ENCODE results near the gene PRSS38.
"Not testable (repeated sequence)": the region's sequence is repeated elsewhere in the genome, so short reads cannot be mapped to it uniquely, and the experiment has no call there.

The PRSS38 gene

DNA sequence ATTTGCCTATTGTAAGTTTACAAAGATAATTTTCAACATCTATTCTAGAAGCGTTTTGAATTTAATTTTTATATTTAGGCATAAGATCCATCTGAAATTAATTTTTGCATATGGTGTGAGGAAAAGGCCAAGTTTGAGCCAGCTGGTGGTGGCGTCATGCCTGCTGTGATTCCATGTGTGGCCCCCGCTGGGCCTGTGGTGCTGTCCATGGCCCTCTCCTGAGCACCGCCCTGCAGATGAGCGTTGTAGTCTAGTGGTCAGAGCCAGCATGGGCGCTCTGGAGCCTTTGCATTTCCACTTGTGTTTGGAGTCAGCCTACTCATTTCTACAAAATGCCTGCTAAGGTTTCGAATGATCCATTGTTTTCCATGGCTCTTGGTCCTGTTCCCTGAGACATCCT lies 22.7 kb downstream of the PRSS38 start:
- Histone ChIP-seq H3K36me3 (ENCODE audit: control insufficient read depth, low read depth, low read length) (no peaks in the 10 kb centered on the region), H3K4me1 (ENCODE audit: control insufficient read depth, low read depth, low read length) (no peaks in the 10 kb centered on the region), H3K4me3 (ENCODE audit: low read length) (no peak overlapping the region), H3K9ac (ENCODE audit: low read length) (no peak overlapping the region), H3K27me3 (ENCODE audit: control insufficient read depth, insufficient read depth, low read length) (no peaks in the 10 kb centered on the region), H3K9me3 (ENCODE audit: control insufficient read depth, low read depth, low read length) (no peaks in the 10 kb centered on the region), H3K27ac (ENCODE audit: low read length) (no peak overlapping the region)

DNA sequence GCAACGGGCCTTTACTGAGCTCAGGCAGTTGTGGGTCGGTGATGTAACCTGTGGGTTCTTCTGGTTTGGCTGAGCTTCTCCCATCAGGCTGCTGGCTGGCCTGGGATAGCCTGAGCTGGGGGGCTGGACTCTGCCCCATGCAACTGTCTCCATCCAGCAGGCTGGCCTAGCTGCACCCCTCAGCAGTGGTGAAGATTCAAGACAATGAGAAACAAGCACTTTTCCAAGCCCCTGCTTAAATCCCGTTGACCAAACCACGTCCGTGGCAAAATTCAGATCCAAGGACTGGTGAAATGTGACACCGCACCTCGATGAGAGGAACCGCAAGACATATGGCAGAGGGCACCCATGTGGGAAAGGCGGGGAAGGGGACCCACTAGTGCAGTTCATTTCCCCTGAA lies 25.6 kb downstream of the PRSS38 start:
- H3K9me3 ChIP-seq (ENCODE audit: control insufficient read depth, low read depth, low read length): no peaks in the 10 kb centered on the region
- H3K4me3 ChIP-seq (ENCODE audit: low read length): no peak overlapping the region
- H3K27ac ChIP-seq (ENCODE audit: low read length): no peak overlapping the region
- no peaks in the 10 kb centered on the region for H3K4me1 ChIP-seq (ENCODE audit: control insufficient read depth, low read depth, low read length)
- no peaks in the 10 kb centered on the region for H3K36me3 ChIP-seq (ENCODE audit: control insufficient read depth, low read depth, low read length)
- H3K9ac ChIP-seq (ENCODE audit: low read length): no peak overlapping the region
- H3K27me3 ChIP-seq (ENCODE audit: control insufficient read depth, insufficient read depth, low read length): no peaks in the 10 kb centered on the region

DNA sequence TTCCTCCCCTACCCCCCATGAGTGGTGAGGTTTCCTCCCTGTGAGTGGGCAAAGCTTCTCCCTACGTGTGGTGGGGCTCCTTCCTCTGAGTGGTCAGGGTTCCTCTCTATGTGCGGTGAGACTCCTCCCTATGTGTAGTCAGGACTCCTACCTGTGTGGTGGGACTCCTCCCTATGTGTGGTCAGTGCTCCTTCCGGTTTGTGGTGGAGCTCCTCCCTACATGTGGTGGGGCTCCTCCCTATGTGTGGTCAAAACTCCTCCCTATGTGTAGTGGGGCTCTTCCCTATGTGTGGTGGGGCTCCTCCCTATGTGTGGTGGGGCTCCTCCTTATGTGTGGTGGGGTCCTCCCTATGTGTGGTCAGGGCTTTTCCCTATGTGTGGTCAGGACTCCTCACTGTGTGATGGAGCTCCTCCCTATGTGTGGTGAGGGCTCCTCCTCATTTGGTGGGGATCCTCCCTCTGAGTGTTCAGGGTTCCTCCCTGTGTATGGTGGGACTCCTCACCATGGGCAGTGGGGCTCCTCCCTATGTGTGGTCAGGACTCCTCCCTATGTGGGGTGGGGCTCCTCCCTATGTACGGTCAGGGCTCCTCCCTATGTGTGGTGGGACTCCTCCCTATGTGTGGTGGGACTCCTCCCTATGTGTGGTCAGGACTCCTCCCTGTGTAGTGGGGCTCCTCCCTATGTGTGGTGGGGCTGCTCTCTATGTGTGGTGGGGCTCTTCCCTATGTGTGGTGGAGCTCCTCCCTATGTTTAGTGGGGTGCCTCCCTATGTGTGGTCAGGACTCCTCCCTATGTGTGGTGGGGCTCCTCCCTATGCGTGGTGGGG lies 29.1 kb downstream of the PRSS38 start:
- Histone ChIP-seq H3K4me1 (ENCODE audit: control insufficient read depth, low read depth, low read length) (no peaks in the 10 kb centered on the region), H3K4me3 (ENCODE audit: low read length) (no peak overlapping the region), H3K27ac (ENCODE audit: low read length) (no peak overlapping the region), H3K9ac (ENCODE audit: low read length) (no peak overlapping the region), H3K9me3 (ENCODE audit: control insufficient read depth, low read depth, low read length) (no peaks in the 10 kb centered on the region), H3K27me3 (ENCODE audit: control insufficient read depth, insufficient read depth, low read length) (no peaks in the 10 kb centered on the region), H3K36me3 (ENCODE audit: control insufficient read depth, low read depth, low read length) (no peaks in the 10 kb centered on the region)

DNA sequence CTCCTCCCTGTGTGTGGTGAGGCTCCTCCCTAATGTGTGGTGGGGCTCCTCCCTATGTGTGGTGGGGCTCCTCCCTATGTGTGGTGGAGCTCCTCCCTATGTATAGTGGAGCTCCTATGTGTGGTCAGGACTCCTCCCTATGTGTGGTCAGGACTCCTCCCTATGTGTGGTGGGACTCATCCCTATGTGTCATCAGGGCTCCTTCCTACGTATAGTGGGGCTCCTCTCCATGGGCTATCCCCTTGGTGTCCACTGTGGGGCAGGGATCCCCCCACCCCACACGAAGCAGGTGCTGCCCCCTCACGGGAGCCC lies 29.6 kb downstream of the PRSS38 start:
- no peak overlapping the region for H3K9ac ChIP-seq (ENCODE audit: low read length)
- H3K27ac ChIP-seq (ENCODE audit: low read length): no peak overlapping the region
- no peaks in the 10 kb centered on the region for H3K36me3 ChIP-seq (ENCODE audit: control insufficient read depth, low read depth, low read length)
- H3K4me3 ChIP-seq (ENCODE audit: low read length): no peak overlapping the region
- H3K27me3 ChIP-seq (ENCODE audit: control insufficient read depth, insufficient read depth, low read length): no peaks in the 10 kb centered on the region
- no peaks in the 10 kb centered on the region for H3K9me3 ChIP-seq (ENCODE audit: control insufficient read depth, low read depth, low read length)
- no peaks in the 10 kb centered on the region for H3K4me1 ChIP-seq (ENCODE audit: control insufficient read depth, low read depth, low read length)

DNA sequence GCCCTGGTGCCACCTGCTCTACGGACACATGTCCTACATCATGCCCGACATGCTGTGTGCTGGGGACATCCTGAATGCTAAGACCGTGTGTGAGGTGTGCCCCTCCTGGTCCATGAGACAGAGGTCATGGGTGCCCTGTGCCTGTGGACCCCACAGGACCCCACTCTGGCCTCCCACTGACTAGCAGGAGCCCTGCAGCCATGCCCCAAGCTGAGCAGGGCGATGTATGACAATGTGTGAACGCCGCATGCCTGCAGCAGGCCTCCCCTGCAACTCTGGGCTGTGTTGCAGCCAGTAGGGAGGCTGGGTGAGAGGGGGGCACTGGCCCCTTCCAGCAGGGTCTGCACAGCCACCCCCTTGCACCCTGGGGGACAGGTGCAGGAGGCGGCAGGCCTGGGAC lies 30.0 kb downstream of the PRSS38 start:
- no peak overlapping the region for H3K27ac ChIP-seq (ENCODE audit: low read length)
- no peaks in the 10 kb centered on the region for H3K9me3 ChIP-seq (ENCODE audit: control insufficient read depth, low read depth, low read length)
- H3K4me3 ChIP-seq (ENCODE audit: low read length): no peak overlapping the region
- no peaks in the 10 kb centered on the region for H3K27me3 ChIP-seq (ENCODE audit: control insufficient read depth, insufficient read depth, low read length)
- no peaks in the 10 kb centered on the region for H3K36me3 ChIP-seq (ENCODE audit: control insufficient read depth, low read depth, low read length)
- H3K9ac ChIP-seq (ENCODE audit: low read length): no peak overlapping the region
- no peaks in the 10 kb centered on the region for H3K4me1 ChIP-seq (ENCODE audit: control insufficient read depth, low read depth, low read length)

DNA sequence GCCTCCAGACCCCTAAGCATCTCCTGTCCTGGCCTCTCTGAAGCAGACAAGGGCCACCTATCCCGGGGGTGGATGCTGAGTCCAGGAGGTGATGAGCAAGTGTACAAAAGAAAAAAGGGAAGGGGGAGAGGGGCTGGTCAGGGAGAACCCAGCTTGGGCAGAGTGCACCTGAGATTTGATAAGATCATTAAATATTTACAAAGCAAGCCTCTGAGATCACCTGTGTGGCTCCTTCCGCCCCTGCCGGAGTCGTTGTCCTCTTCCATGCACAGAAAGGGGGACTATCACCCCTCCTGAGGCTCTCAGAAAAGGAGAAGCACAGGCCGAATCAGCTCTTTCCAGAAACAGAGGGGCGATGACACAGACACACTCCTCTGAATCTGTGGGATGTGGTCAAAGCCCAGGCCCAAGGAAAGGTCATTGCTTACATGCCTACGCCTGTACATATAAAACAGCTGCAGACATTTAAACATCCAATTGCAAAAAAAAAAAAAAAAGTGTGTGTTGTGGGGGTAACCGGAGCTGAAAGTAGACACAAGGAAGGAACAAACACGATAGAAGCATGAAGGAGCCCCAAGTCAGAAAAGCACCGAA lies 30.9 kb downstream of the PRSS38 start:
- Histone ChIP-seq H3K27ac (ENCODE audit: low read length) (no peak overlapping the region), H3K4me3 (ENCODE audit: low read length) (no peak overlapping the region), H3K27me3 (ENCODE audit: control insufficient read depth, insufficient read depth, low read length) (no peaks in the 10 kb centered on the region), H3K9me3 (ENCODE audit: control insufficient read depth, low read depth, low read length) (no peaks in the 10 kb centered on the region), H3K4me1 (ENCODE audit: control insufficient read depth, low read depth, low read length) (no peaks in the 10 kb centered on the region), H3K36me3 (ENCODE audit: control insufficient read depth, low read depth, low read length) (no peaks in the 10 kb centered on the region), H3K9ac (ENCODE audit: low read length) (no peak overlapping the region)

DNA sequence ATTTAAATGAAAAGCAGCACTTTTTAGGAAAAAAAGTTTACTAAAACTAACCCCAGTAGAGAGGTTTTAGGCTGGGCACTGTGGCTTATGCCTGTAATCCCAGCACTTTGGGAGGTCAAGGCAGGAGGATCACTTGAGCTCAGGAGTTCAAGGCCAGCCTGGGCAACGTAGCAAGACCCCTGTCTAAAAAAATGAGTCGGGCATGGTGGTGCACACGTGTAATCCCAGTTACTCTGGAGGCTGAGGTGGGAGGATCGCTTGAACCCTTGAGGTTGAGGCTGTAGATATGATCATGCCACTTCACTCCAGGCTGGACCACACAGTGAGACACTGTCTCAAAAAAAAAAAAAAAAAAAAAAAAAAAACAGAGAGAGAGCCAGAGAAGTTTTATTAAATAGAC lies 31.6 kb downstream of the PRSS38 start:
- H3K4me3 ChIP-seq (ENCODE audit: low read length); H3K9me3 ChIP-seq (ENCODE audit: control insufficient read depth, low read depth, low read length); H3K36me3 ChIP-seq (ENCODE audit: control insufficient read depth, low read depth, low read length); H3K4me1 ChIP-seq (ENCODE audit: control insufficient read depth, low read depth, low read length); H3K27me3 ChIP-seq (ENCODE audit: control insufficient read depth, insufficient read depth, low read length); H3K9ac ChIP-seq (ENCODE audit: low read length); H3K27ac ChIP-seq (ENCODE audit: low read length): not testable (repeated sequence)

DNA sequence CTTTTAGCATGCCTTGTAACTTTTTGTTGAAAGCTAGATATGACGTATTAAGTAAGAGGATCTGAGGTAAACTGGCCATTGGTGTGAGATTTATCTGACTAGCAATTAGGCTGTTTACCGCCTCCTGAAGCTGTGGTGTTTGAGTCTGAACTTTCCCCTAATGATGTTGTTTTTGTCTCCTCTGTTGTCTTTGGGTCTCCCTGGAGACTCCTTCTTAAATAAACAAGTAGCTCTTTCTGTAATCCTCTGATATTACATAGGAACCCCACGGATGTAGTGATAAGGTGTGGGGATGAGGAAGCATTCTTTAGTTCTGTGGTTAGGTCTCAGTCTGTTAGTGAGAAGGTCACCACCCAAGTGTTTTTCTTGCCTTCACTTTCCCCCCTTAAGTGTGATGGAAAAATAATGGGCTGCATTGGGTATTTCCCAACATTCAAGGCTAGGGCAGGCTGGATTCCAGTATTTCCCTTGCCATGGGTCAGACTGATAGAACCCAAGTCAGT lies 33.0 kb downstream of the PRSS38 start:
- no peak overlapping the region for H3K4me3 ChIP-seq (ENCODE audit: low read length)
- H3K4me1 ChIP-seq (ENCODE audit: control insufficient read depth, low read depth, low read length): no peaks in the 10 kb centered on the region
- H3K9ac ChIP-seq (ENCODE audit: low read length): no peak overlapping the region
- H3K9me3 ChIP-seq (ENCODE audit: control insufficient read depth, low read depth, low read length): no peaks in the 10 kb centered on the region
- H3K27me3 ChIP-seq (ENCODE audit: control insufficient read depth, insufficient read depth, low read length): no peaks in the 10 kb centered on the region
- H3K36me3 ChIP-seq (ENCODE audit: control insufficient read depth, low read depth, low read length): no peaks in the 10 kb centered on the region
- H3K27ac ChIP-seq (ENCODE audit: low read length): no peak overlapping the region

DNA sequence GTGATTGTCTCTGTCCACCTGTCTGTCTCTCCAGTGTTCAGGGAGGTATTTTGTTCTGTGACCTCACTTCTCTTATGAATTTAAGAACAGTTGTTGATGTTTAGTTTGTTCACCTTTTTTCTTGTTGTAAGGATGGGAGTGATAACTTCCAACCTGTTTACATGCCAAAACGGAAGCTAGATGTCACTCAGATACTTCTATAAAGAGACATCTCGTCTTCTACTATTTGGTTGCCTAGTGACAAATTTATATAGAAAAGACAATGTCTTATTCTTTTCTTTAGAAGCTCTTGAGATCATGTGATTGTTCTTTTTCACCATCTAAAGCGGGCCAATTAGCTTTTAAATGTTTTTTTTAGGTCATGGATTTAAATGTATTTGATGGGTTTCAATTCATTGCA lies 33.8 kb downstream of the PRSS38 start:
- no peaks in the 10 kb centered on the region for H3K27me3 ChIP-seq (ENCODE audit: control insufficient read depth, insufficient read depth, low read length)
- H3K27ac ChIP-seq (ENCODE audit: low read length): no peak overlapping the region
- H3K4me3 ChIP-seq (ENCODE audit: low read length): no peak overlapping the region
- H3K36me3 ChIP-seq (ENCODE audit: control insufficient read depth, low read depth, low read length): no peaks in the 10 kb centered on the region
- H3K9ac ChIP-seq (ENCODE audit: low read length): no peak overlapping the region
- H3K4me1 ChIP-seq (ENCODE audit: control insufficient read depth, low read depth, low read length): no peaks in the 10 kb centered on the region
- no peaks in the 10 kb centered on the region for H3K9me3 ChIP-seq (ENCODE audit: control insufficient read depth, low read depth, low read length)

DNA sequence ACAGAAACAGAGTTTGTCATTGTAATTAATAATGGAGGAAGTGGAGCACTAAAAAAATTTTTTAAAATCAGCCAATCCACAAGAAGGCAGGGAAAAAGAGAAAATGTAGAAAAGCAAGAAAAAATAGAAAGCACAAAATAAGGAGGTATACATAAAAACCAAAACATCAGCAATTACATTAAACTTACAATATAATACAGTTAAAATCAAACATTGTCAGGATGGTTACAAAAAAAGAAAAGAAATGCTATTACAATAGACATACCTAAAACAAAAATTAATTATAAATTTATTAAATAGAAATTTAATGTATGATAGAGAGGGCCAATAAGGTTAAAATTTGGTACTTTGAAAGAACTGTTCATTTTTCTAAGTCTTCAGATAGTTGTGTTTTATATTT lies 38.7 kb downstream of the PRSS38 start:
- Histone ChIP-seq H3K36me3 (ENCODE audit: control insufficient read depth, low read depth, low read length) (no peaks in the 10 kb centered on the region), H3K4me3 (ENCODE audit: low read length) (no peak overlapping the region), H3K27me3 (ENCODE audit: control insufficient read depth, insufficient read depth, low read length) (no peaks in the 10 kb centered on the region), H3K27ac (ENCODE audit: low read length) (no peak overlapping the region), H3K9me3 (ENCODE audit: control insufficient read depth, low read depth, low read length) (no peaks in the 10 kb centered on the region), H3K9ac (ENCODE audit: low read length) (no peak overlapping the region), H3K4me1 (ENCODE audit: control insufficient read depth, low read depth, low read length) (no peaks in the 10 kb centered on the region)

DNA sequence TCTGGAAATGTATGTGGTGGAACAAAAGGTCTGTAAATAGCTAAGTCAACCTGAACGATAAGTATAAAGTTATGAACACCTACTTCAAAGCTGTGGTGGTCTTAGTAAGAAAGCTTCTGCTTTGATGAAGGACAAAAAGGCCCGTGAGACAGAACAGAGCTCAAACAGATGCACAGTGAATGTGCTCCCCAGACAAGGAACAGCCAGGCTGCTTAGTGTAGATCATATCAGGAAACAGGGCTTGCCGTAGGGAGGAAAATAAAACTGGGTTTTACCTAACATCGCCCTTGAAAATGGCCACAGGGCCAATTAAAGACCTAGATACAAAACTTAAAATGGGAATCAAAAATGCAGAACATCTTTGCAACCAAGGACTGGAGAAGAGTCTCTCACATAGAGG lies 40.2 kb downstream of the PRSS38 start:
- H3K4me3 ChIP-seq (ENCODE audit: low read length): no peak overlapping the region
- no peaks in the 10 kb centered on the region for H3K4me1 ChIP-seq (ENCODE audit: control insufficient read depth, low read depth, low read length)
- no peak overlapping the region for H3K9ac ChIP-seq (ENCODE audit: low read length)
- no peaks in the 10 kb centered on the region for H3K36me3 ChIP-seq (ENCODE audit: control insufficient read depth, low read depth, low read length)
- H3K27ac ChIP-seq (ENCODE audit: low read length): no peak overlapping the region
- no peaks in the 10 kb centered on the region for H3K27me3 ChIP-seq (ENCODE audit: control insufficient read depth, insufficient read depth, low read length)
- no peaks in the 10 kb centered on the region for H3K9me3 ChIP-seq (ENCODE audit: control insufficient read depth, low read depth, low read length)

Measured in iPS-18a (cell line).